ENCODE data around the gene FLRT2.

DNA sequence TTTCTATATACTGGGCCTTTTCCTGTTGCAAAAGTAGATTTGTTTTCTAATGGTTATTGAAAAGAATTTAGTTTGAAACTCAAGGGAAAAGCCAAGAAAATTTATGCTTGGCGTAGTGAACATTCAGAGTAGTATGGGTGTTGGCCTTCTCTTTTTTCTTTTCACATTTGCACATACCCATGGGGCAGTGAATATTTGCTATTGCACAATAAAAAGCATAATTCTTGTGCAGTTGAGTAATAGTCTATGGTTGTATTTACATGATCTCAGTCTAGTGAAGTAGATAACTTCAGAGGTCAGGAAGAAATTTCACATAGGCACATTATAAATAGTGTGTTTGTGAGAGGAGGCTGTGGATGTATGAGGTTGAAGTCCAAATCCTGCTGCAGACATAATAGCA, 158.1 kb downstream of the FLRT2 start:
- TF ChIP-seq POLR2A (IDR thresholded peaks at IDR 0.05) (no peak), EP300 (IDR thresholded peaks at IDR 0.05; ENCODE audit: low read depth) (no peak), POLR2AphosphoS5 (IDR thresholded peaks at IDR 0.05) (no peak)
- TF ChIP-seq, protein P1, sequence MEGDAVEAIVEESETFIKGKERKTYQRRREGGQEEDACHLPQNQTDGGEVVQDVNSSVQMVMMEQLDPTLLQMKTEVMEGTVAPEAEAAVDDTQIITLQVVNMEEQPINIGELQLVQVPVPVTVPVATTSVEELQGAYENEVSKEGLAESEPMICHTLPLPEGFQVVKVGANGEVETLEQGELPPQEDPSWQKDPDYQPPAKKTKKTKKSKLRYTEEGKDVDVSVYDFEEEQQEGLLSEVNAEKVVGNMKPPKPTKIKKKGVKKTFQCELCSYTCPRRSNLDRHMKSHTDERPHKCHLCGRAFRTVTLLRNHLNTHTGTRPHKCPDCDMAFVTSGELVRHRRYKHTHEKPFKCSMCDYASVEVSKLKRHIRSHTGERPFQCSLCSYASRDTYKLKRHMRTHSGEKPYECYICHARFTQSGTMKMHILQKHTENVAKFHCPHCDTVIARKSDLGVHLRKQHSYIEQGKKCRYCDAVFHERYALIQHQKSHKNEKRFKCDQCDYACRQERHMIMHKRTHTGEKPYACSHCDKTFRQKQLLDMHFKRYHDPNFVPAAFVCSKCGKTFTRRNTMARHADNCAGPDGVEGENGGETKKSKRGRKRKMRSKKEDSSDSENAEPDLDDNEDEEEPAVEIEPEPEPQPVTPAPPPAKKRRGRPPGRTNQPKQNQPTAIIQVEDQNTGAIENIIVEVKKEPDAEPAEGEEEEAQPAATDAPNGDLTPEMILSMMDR (IDR thresholded peaks at IDR 0.05), result no peak
